PC-3 (cell line): ENCODE data around the gene ZKSCAN4.

Experiments
- CTCF ChIP-seq: fragments of 300-600 bp; sonication (generic); conservative IDR thresholded peaks from 2 replicates; pipeline ENCODE4 v1.5.1; 2017; ENCODE audit warnings: antibody characterized with exemption, low read depth, mild to moderate bottlenecking, low read length
- EZH2 ChIP-seq: fragments of 300-600 bp; sonication (generic); IDR thresholded peaks from one replicate; pipeline ENCODE4 v1.6.1; 2017; ENCODE audit warnings: antibody characterized with exemption, mild to moderate bottlenecking, low read length; ENCODE audit not compliant: unreplicated experiment
- EZH2phosphoT487 ChIP-seq: fragments of 300-600 bp; sonication (generic); IDR thresholded peaks from 2 replicates; pipeline ENCODE4 v1.6.1; 2018; ENCODE audit warnings: mild to moderate bottlenecking, antibody characterized with exemption, low read length, borderline replicate concordance

- no peak for TF ChIP-seq CTCF
- TF ChIP-seq EZH2 = no peak
- TF ChIP-seq EZH2phosphoT487 = no peak
These were observed 40.1 kb downstream of the ZKSCAN4 start for GRCh38 chr6:28211840-28212509.
